Astrocyte (in vitro differentiated cells and primary cell): Measurements from ENCODE around the gene HOXA4.

Experiments
- EZH2 ChIP-seq: IDR thresholded peaks from 2 replicates; pipeline ENCODE4 v1.6.1; 2012; ENCODE audit warnings: mild to moderate bottlenecking, low read length, inconsistent platforms; ENCODE audit not compliant: insufficient read depth
- TF ChIP-seq, protein P1 (sequence below): IDR thresholded peaks from 2 replicates; pipeline ENCODE4 v1.5.1; 2011; ENCODE audit warnings: low read depth, mild to moderate bottlenecking, inconsistent platforms, low read length, moderate library complexity; ENCODE audit not compliant: insufficient read depth

GRCh38 chr7:27101171-27101956 is 29.2 kb downstream of the HOXA4 start:
- TF ChIP-seq, protein P1, sequence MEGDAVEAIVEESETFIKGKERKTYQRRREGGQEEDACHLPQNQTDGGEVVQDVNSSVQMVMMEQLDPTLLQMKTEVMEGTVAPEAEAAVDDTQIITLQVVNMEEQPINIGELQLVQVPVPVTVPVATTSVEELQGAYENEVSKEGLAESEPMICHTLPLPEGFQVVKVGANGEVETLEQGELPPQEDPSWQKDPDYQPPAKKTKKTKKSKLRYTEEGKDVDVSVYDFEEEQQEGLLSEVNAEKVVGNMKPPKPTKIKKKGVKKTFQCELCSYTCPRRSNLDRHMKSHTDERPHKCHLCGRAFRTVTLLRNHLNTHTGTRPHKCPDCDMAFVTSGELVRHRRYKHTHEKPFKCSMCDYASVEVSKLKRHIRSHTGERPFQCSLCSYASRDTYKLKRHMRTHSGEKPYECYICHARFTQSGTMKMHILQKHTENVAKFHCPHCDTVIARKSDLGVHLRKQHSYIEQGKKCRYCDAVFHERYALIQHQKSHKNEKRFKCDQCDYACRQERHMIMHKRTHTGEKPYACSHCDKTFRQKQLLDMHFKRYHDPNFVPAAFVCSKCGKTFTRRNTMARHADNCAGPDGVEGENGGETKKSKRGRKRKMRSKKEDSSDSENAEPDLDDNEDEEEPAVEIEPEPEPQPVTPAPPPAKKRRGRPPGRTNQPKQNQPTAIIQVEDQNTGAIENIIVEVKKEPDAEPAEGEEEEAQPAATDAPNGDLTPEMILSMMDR, result no peak
- no peak for TF ChIP-seq EZH2
